ENCODE measurements around the gene TMC5. TPM values are rescaled to one million over a fixed set of nuclear protein-coding genes. Genes with fewer than 3 reads are reported as not detected.
"Not testable (repeated sequence)": the region's sequence is repeated elsewhere in the genome, so short reads cannot be mapped to it uniquely, and the experiment has no call there.

TMC5 gene
- polyA plus RNA-seq, 3 donors, result 0.34 to 2.0 (median 0.51) TPM

- H3K27ac ChIP-seq (ENCODE audit: low read depth, low read length), result peak within 1 kb of the TSS; percentile 62
- WGBS, 3 donors, result 0% methylated on average over 57 to 62 of the region's 62 CpGs
Measured at GRCh38 chr16:19521471-19522396, 104.1 kb downstream of the TMC5 start, which contains the start of gene GDE1. TSS of gene GDE1 (minus strand) at chr16:19522098. CDS start at chr16:19521964, 134 bp downstream.

GRCh38 chr16:19522397-19522732 is 104.7 kb downstream of the TMC5 start:
- WGBS, 3 donors, result 23 to 42% (median 34%) methylated on average over 5 of the region's 5 CpGs
- no peak overlapping the region for H3K27ac ChIP-seq (ENCODE audit: low read depth, low read length)

- no peak overlapping the region for H3K27ac ChIP-seq (ENCODE audit: low read depth, low read length)
- 83 to 97% (median 93%) methylated on average over 2 of the region's 2 CpGs for WGBS, 3 donors
Measured at GRCh38 chr16:19522760-19523159, 105.1 kb downstream of the TMC5 start.

GRCh38 chr16:19523184-19523558 is 105.5 kb downstream of the TMC5 start:
- no peak overlapping the region for H3K27ac ChIP-seq (ENCODE audit: low read depth, low read length)
- 66 to 76% (median 76%) methylated on average over 18 of the region's 18 CpGs for WGBS, 3 donors

DNA sequence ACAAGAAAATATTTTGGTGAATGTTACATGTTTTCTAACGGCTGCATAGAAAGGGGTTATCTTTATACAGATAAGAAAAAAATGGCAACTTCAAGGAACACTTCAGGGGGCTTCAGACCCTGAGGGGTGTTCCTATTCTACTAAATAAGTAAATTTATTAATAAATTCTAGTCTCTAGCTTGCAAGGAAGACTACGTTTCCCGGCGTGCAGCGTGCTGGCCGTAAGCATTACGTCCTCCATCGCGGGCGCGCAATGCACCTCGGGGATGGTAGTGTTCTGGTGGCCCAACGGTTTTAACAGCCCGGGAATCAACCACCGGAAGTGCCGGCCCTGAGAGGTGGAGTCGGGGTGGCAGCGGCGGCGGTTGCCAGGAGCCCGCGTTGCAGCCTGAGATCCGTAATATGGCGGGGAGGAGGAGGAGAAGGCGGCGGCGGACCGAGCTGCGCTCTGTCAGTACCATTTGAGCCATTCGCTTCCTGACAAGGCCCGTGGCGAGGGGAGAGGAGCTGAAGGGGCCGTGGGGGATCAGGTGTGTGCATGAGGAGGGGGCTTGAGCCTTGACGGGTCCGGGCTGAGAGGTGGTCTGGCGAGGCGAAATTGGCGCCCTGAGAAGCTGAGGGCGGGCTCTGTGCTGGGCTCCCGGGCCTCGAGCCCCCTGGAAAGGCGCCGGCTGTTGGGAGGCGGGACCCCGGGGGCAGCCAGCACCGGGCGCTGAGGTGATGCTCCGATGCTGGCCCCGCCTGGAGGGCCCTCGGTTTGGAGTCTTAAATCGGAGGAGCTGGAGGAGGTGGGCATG is 106.1 kb downstream of the TMC5 start, which contains the start of gene CCP110:
Gene CCP110, plus strand, starts transcription at position 384 of the 797 bp plus-strand sequence. CDS start 3,940 bp downstream, outside the sequence.
- 1% methylated on average over 50 to 51 of the region's 51 CpGs for WGBS, 3 donors
- H3K27ac ChIP-seq (ENCODE audit: low read depth, low read length), result no peak within 1 kb of the TSS

DNA sequence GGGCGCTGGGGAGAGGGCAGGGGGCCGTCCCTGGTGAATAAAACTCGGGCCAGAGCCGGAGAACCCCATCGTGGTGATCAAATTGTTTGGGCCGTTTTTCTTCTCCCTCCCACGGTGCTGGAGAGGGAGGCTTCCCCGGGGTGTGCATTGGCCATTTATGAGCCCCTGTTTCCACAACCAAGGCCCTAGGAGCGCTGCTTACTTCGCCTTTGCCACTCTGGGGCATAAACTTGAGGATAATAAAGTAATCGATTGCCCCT is 106.6 kb downstream of the TMC5 start:
- H3K27ac ChIP-seq (ENCODE audit: low read depth, low read length), result no peak overlapping the region
- WGBS, 3 donors, result 0 to 2% (median 1%) methylated on average over 11 of the region's 11 CpGs

DNA sequence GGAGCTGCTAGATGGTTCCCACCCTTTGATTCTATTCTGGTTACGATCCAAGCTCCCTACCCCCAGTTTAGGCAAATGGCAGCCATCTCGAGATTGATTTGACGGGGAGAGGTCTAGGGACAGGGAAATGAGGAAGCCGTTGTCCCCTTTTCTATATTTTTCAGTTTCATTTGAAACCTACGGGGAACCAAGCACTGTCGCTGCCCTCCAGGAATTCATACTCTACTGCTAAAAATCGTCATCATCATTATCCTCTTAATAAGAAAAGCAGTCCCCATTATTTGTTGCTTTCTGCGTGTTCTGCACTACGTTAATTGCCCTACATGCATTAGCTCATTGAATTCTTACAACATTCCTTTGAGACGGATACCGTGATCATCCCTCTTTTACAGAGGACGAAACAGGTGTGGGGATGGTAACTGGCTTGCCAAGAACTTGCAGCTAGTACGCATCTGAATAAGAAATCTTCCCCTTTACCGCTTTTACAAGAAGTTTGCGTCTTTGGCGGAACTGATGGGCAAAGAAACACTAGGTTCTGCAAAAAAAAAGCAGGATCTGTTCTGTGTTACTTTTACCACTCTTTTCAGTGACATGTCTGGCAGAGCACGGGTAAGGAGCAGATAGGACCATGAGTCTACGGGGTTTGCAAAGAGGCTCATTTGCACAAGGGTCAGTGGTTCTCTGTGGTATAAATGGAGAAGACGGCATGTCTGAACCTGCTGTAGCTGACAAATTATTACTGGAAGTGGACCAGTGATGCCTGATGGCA is 107.1 kb downstream of the TMC5 start:
- H3K27ac ChIP-seq (ENCODE audit: low read depth, low read length), result no peak overlapping the region

GRCh38 chr16:19525385-19525723 is 107.7 kb downstream of the TMC5 start:
- no peak overlapping the region for H3K27ac ChIP-seq (ENCODE audit: low read depth, low read length)
- WGBS, 3 donors, result 87 to 95% (median 95%) methylated on average over 2 of the region's 2 CpGs

More for the DNA sequence above, 107.1 kb downstream of the TMC5 start:
- 14 to 18% (median 16%) methylated on average over 19 of the region's 19 CpGs for WGBS, 3 donors

DNA sequence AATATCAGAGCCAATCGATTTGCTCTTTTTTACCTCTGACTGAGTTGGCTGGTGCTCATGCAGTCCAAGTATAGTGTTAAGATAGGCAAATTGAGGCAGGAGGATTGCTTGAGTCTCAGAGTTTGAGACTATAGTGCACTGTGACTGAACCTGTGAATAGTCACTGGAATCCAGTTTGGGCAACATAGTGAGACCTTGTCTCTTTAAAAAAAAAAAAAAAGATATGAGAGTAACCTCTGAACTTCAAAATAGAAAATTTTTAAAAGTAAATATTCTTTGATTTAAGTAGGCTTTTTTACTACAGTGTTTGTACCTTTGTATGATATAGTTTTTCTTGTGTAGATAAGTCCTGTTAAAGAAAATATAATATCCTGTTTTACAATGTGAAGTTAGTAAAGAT is 109.5 kb downstream of the TMC5 start:
- H3K27ac ChIP-seq (ENCODE audit: low read depth, low read length), result no peak overlapping the region
- WGBS, 3 donors, result 84 to 94% (median 85%) methylated on average over 1 of the region's 1 CpG

GRCh38 chr16:19528666-19529065 is 111.0 kb downstream of the TMC5 start:
- 96 to 100% (median 97%) methylated on average over 3 of the region's 3 CpGs for WGBS, 3 donors
- H3K27ac ChIP-seq (ENCODE audit: low read depth, low read length), result no peak overlapping the region

- WGBS, 3 donors, result 45 to 86% (median 85%) methylated on average over 1 of the region's 1 CpG
Measured at GRCh38 chr16:19532601-19533000, 114.9 kb downstream of the TMC5 start.

DNA sequence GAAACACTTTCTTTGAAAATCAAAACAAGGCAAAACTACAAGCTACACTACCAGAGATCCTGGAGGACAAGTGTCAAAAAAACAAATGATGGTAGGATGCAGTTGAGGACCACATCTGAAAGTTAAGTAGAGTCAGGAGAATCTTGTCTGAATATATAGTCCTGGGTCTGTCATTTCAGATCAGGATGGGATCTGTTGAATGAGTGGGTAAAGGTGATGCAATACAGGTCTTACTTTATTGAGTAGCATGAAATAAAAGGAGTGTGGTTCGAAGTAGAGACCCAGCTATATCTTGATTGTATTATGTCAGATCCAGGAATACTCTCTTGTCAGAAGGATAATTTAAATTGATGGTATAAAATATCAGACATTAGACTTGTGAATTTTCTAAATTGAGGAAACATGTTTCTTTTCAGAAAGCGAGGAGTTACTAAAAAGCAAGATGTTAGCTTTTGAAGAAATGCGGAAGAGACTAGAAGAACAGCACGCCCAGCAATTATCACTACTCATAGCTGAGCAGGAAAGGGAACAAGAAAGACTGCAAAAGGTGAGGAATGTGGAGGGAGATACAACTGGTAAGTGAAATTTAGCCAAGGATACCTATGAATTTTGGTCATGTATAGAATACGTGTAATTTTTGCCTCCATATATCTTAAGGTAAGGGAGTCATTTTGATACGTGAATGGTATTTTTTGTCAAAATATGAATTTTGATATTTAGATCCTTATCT is 122.7 kb downstream of the TMC5 start:
- WGBS, 3 donors, result 94 to 97% (median 96%) methylated on average over 6 of the region's 6 CpGs
- no peak overlapping the region for H3K27ac ChIP-seq (ENCODE audit: low read depth, low read length)

More at GRCh38 chr16:19532601-19533000, 114.9 kb downstream of the TMC5 start:
- no peak overlapping the region for H3K27ac ChIP-seq (ENCODE audit: low read depth, low read length)

GRCh38 chr16:19542138-19542821 is 124.6 kb downstream of the TMC5 start:
- 67 to 83% (median 79%) methylated on average over 3 of the region's 3 CpGs for WGBS, 3 donors
- no peak overlapping the region for H3K27ac ChIP-seq (ENCODE audit: low read depth, low read length)

DNA sequence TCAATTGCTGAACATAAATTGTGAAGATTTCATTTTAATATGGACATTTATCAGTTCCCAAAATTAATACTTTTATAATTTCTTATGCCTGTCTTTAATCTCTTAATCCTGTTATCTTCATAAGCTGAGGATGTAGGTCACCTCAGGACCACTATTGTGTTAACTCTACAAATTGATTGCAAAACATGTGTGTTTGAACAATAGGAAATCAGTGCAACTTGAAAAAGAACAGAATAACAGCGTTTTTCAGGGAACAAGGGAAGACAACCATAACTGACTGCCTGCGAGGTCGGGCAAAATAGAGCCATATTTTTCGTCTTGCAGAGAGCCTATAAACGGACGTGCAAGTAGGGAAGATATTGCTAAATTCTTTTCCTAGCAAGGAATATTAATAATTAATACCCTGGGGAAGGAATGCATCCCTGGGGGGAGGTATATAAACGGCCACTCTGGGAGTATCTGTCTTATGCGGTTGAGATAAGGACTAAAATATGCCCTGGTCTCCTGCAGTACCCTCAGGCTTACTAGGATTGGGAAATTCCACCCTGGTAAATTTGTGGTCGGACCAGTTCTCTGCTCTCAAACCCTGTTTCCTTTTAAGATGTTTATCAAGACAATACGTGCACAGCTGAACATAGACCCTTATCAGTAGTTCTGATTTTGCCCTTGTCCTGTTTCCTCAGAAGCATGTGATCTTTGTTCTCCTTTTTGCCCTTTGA is 125.8 kb downstream of the TMC5 start:
- H3K27ac ChIP-seq (ENCODE audit: low read depth, low read length), result not testable (repeated sequence)
- 75 to 83% (median 81%) methylated on average over 10 of the region's 10 CpGs for WGBS, 3 donors

DNA sequence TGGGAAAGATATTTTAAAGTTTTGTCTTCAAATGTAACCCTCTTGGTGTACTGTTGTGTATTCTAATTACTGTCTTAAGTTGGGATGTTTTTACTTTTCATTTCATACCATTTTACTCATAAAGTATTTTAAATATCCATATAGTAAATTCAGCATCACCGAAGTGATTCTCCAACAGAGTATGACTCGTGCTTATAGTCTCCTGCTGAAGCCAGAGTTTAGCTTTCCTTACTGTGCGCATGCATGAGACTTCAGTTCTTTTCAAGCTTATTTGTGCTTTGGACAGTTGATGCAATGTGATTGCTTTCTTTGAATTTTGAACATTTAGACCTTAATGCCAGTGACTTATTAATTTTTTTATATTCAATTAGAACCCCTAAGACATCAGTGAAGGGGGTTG is 130.5 kb downstream of the TMC5 start:
- no peak overlapping the region for H3K27ac ChIP-seq (ENCODE audit: low read depth, low read length)
- 97 to 98% (median 97%) methylated on average over 3 of the region's 3 CpGs for WGBS, 3 donors
